GM19099 (cell line): ENCODE data around the gene CAMTA1.

Experiments used
- POLR2A ChIP-seq: IDR thresholded peaks from 3 replicates; pipeline ENCODE4 v1.6.1; 2011; ENCODE audit warnings: low read depth; ENCODE audit not compliant: insufficient read length; ENCODE audit errors: extremely low read depth

The CAMTA1 gene

GRCh38 chr1:7135493-7135892 lies 350.2 kb downstream of the CAMTA1 start:
- no peak for TF ChIP-seq POLR2A

GRCh38 chr1:7136166-7136953 lies 351.1 kb downstream of the CAMTA1 start:
- no peak for TF ChIP-seq POLR2A

GRCh38 chr1:7140251-7140650 lies 355.0 kb downstream of the CAMTA1 start:
- no peak for TF ChIP-seq POLR2A

GRCh38 chr1:7145947-7146346 lies 360.7 kb downstream of the CAMTA1 start:
- TF ChIP-seq POLR2A: no peak

- TF ChIP-seq POLR2A: no peak
Measured at GRCh38 chr1:7146710-7147109, 361.5 kb downstream of the CAMTA1 start.

- TF ChIP-seq POLR2A: no peak
Measured at GRCh38 chr1:7149080-7149838, 364.0 kb downstream of the CAMTA1 start.

GRCh38 chr1:7150724-7151280 lies 365.5 kb downstream of the CAMTA1 start:
- TF ChIP-seq POLR2A: no peak

- no peak for TF ChIP-seq POLR2A
Measured at GRCh38 chr1:7151978-7152377, 366.7 kb downstream of the CAMTA1 start.

GRCh38 chr1:7152655-7153054 lies 367.4 kb downstream of the CAMTA1 start:
- no peak for TF ChIP-seq POLR2A

- no peak for TF ChIP-seq POLR2A
Measured at GRCh38 chr1:7153464-7153863, 368.2 kb downstream of the CAMTA1 start.

GRCh38 chr1:7159116-7159781 lies 374.0 kb downstream of the CAMTA1 start:
- TF ChIP-seq POLR2A: no peak

- no peak for TF ChIP-seq POLR2A
Measured at GRCh38 chr1:7171168-7171567, 385.9 kb downstream of the CAMTA1 start.

- no peak for TF ChIP-seq POLR2A
Measured at GRCh38 chr1:7171574-7171973, 386.3 kb downstream of the CAMTA1 start.

GRCh38 chr1:7172804-7173203 lies 387.6 kb downstream of the CAMTA1 start:
- no peak for TF ChIP-seq POLR2A

- TF ChIP-seq POLR2A: no peak
Measured at GRCh38 chr1:7174561-7174960, 389.3 kb downstream of the CAMTA1 start.
